Liver (tissue), 9 donors: Measurements from ENCODE around the gene RPS6KC1. TPM values are rescaled to one million over a fixed set of nuclear protein-coding genes. Genes with fewer than 3 reads are reported as not detected.

Experiments used
- DNase-seq: peaks from one replicate; pipeline ENCODE4 v3.0.0-alpha.2; 2017; ENCODE audit warnings: low spot score
- H3K27ac ChIP-seq, 2 donors: one replicate each; pipeline ENCODE4 v1.7.0; 2013; ENCODE audit warnings: inconsistent platforms in 2 of 2, low read length in 2 of 2, control low read depth in 1 of 2, low read depth in 1 of 2, mild to moderate bottlenecking in 1 of 2
- H3K27me3 ChIP-seq, 4 donors: one replicate each; pipeline versions ENCODE4 v1.6.1 to v1.7.0; 2013; ENCODE audit warnings: low read length in 3 of 4, inconsistent platforms in 1 of 4, mild to moderate bottlenecking in 1 of 4, moderate library complexity in 1 of 4; ENCODE audit not compliant: control insufficient read depth in 4 of 4, insufficient read depth in 4 of 4
- H3K36me3 ChIP-seq, 4 donors: one replicate each; pipeline versions ENCODE4 v1.6.1 to v1.7.0; 2013; ENCODE audit warnings: low read length in 3 of 4, mild to moderate bottlenecking in 3 of 4, low read depth in 1 of 4, moderate library complexity in 1 of 4; ENCODE audit not compliant: control insufficient read depth in 4 of 4, insufficient read depth in 3 of 4
- H3K4me1 ChIP-seq, 4 donors: one replicate each; pipeline versions ENCODE4 v1.6.1 to v1.7.0; 2013; ENCODE audit warnings: low read length in 3 of 4, mild to moderate bottlenecking in 3 of 4, moderate library complexity in 1 of 4; ENCODE audit not compliant: control insufficient read depth in 4 of 4, insufficient read depth in 4 of 4
- H3K4me3 ChIP-seq, 3 donors: one replicate each; pipeline versions ENCODE4 v1.6.1 to v1.7.0; 2013; ENCODE audit warnings: low read length in 3 of 3, control low read depth in 1 of 3, low read depth in 1 of 3, mild to moderate bottlenecking in 1 of 3
- H3K9ac ChIP-seq, 2 donors: one replicate each; pipeline ENCODE4 v1.7.0; 2013; ENCODE audit warnings: low read length in 2 of 2, mild to moderate bottlenecking in 2 of 2, moderate library complexity in 2 of 2, control low read depth in 1 of 2, low read depth in 1 of 2
- H3K9me3 ChIP-seq, 4 donors: one replicate each; pipeline versions ENCODE4 v1.6.1 to v1.7.0; 2013; ENCODE audit warnings: low read length in 3 of 4; ENCODE audit not compliant: control insufficient read depth in 4 of 4
- CTCF ChIP-seq: fragments of 150-350 bp; IDR thresholded peaks from 2 replicates; pipeline ENCODE4 v1.5.1; 2017; ENCODE audit warnings: improper control_type of control experiment, low read depth, low read length; ENCODE audit not compliant: missing input control
- EGR1 ChIP-seq, 2 donors: IDR thresholded peaks; 2 replicates each; pipeline ENCODE4 v1.6.1; 2016 to 2018; ENCODE audit warnings: antibody characterized with exemption in 2 of 2, low read depth in 2 of 2
- FOXA1 ChIP-seq: IDR thresholded peaks from 2 replicates; pipeline ENCODE4 v1.6.1; 2016; ENCODE audit warnings: antibody characterized with exemption
- FOXA2 ChIP-seq: IDR thresholded peaks from 2 replicates; pipeline ENCODE4 v1.6.1; 2016; ENCODE audit warnings: antibody characterized with exemption
- HNF4A ChIP-seq, 2 donors: conservative IDR thresholded peaks; 2 replicates each; pipeline ENCODE4 v1.6.1; 2016; ENCODE audit warnings: antibody characterized with exemption in 2 of 2, mild to moderate bottlenecking in 2 of 2
- HNF4G ChIP-seq: IDR thresholded peaks from 2 replicates; pipeline ENCODE4 v1.6.1; 2016; ENCODE audit warnings: antibody characterized with exemption
- JUND ChIP-seq, 2 donors: IDR thresholded peaks; 2 replicates each; pipeline ENCODE4 v1.6.1; 2016; ENCODE audit warnings: antibody characterized with exemption in 2 of 2
- MAX ChIP-seq: IDR thresholded peaks from 2 replicates; pipeline ENCODE4 v1.6.1; 2016; ENCODE audit warnings: antibody characterized with exemption
- NR2F2 ChIP-seq: IDR thresholded peaks from 2 replicates; pipeline ENCODE4 v1.6.1; 2016; ENCODE audit warnings: antibody characterized with exemption
- RXRA ChIP-seq, 2 donors: IDR thresholded peaks; 2 replicates each; pipeline ENCODE4 v1.6.1; 2017 to 2018; ENCODE audit warnings: antibody characterized with exemption in 2 of 2, mild to moderate bottlenecking in 1 of 2
- SP1 ChIP-seq: IDR thresholded peaks from 2 replicates; pipeline ENCODE4 v1.6.1; 2018; ENCODE audit warnings: antibody characterized with exemption, mild to moderate bottlenecking
- TAF1 ChIP-seq: conservative IDR thresholded peaks from 2 replicates; pipeline ENCODE4 v1.6.1; 2016; ENCODE audit warnings: antibody characterized with exemption, mild to moderate bottlenecking
- YY1 ChIP-seq: IDR thresholded peaks from 2 replicates; pipeline ENCODE4 v1.6.1; 2016; ENCODE audit warnings: antibody characterized with exemption, mild to moderate bottlenecking
- ZBTB33 ChIP-seq: IDR thresholded peaks from 2 replicates; pipeline ENCODE4 v1.6.1; 2016; ENCODE audit warnings: antibody characterized with exemption
- WGBS: extraction: QIAGEN DNeasy Blood & Tissue Kit; methylation state at CpG from one replicate; pipeline ENCODE4 v1.1.7; 2013; 5-methylcytosine and 5-hydroxymethylcytosine counted together
- polyA plus RNA-seq, 2 donors: library from polyadenylated mRNA; stranded (reverse) in 1 of 2; unstranded in 1 of 2; fragments of 200-250 nt in 1 of 2; fragments of >200 nt in 1 of 2; fragmentation: Nextera tagmentation in 1 of 2; extraction: Ambion mirVana in 1 of 2; gene quantifications; one replicate each; pipeline versions ENCODE4 v1.2.1 to v1.2.3, GENCODE V29; 2013 to 2015
- total RNA-seq, 2 donors: library from RNA; depleted of rRNA; stranded (reverse); fragments of >200 nt; gene quantifications; one replicate each; pipeline ENCODE4 v1.2.3, GENCODE V29; 2014
- TF ChIP-seq, protein P1 (sequence below): IDR thresholded peaks from 2 replicates; pipeline ENCODE4 v1.6.1; 2016; ENCODE audit warnings: antibody characterized with exemption
- donor health status: healthy.
- donor health status: healthy.
- donor health status: healthy.
- donor health status: healthy.
- donor health status: healthy.

Gene RPS6KC1
- total and polyA plus RNA-seq, 4 donors = 3.5 to 15.6 (median 9.8) TPM

DNA sequence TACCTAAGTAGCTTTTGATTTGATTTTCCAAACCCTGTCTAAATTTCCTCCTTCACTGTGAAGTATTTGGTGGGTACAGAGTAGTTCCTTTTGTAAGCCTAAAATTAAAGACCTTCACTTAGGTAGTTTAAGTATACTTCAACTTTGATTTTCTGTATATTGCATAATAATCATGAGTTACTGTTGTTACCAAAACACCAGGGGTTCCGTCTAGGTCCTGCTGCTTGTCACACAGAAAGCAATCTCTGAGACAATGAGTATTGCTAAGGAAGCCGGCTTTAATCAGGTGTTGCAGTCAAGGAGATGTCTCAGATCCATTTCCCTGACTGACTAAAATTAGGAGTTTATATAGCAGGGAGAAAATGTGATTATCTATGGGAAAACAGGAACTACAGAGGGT, 15.3 kb downstream of the RPS6KC1 start:
- DNase-seq = no peak
- peaks cover 2 to 6% (median 3%) of the 10 kb centered on the region in 4 donors for H3K4me1 ChIP-seq
- H3K9me3 ChIP-seq = no peaks in the 10 kb centered on the region
- 76% methylated on average over 2 of the region's 2 CpGs for WGBS
- H3K27ac ChIP-seq = no peak overlapping the region
- no peaks in the 10 kb centered on the region for H3K27me3 ChIP-seq
- H3K4me3 ChIP-seq = no peak overlapping the region
- H3K36me3 ChIP-seq = no peaks in the 10 kb centered on the region
- H3K9ac ChIP-seq = no peak overlapping the region
- no peak for TF ChIP-seq TAF1
- no peak for TF ChIP-seq ZBTB33
- TF ChIP-seq RXRA (IDR thresholded peaks at IDR 0.05) = no peak
- TF ChIP-seq NR2F2 = no peak
- TF ChIP-seq CTCF = no peak
- TF ChIP-seq, protein P1, sequence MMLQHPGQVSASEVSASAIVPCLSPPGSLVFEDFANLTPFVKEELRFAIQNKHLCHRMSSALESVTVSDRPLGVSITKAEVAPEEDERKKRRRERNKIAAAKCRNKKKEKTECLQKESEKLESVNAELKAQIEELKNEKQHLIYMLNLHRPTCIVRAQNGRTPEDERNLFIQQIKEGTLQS = no peak
- no peak for TF ChIP-seq MAX
- TF ChIP-seq EGR1 (IDR thresholded peaks at IDR 0.05; ENCODE audit: low read depth in 2 of 2) = no peak
- TF ChIP-seq FOXA2 = no peak
- no peak for TF ChIP-seq HNF4A (conservative IDR thresholded peaks at IDR 0.05)
- no peak for TF ChIP-seq YY1
- TF ChIP-seq JUND (IDR thresholded peaks at IDR 0.05) = no peak

DNA sequence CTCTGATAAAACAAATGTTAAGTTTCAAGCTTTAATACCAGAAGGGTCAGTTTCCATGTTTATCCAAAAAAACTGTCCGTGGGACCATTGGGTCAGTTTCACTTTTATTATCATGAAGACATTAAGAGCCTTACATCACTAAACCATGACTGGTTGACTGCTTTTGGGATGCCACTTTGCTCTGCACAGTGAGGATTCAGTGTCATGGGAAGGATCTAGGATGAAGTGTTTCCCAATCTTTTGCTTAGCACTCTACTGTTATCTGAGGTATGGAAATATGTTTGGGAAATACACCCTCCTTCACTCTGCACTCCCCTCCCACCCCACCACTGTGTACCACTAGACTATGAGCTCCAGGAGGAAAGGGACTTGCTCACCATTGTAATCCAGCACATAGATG, 16.3 kb downstream of the RPS6KC1 start:
- H3K4me3 ChIP-seq = no peak overlapping the region
- DNase-seq = no peak
- no peak for TF ChIP-seq FOXA1
- no peak for TF ChIP-seq MAX
- no peak for TF ChIP-seq TAF1
- TF ChIP-seq RXRA (IDR thresholded peaks at IDR 0.05) = no peak
- TF ChIP-seq JUND (IDR thresholded peaks at IDR 0.05) = no peak
- TF ChIP-seq HNF4G = no peak
- TF ChIP-seq, protein P1 = no peak
- no peak for TF ChIP-seq FOXA2
- no peak overlapping the region for H3K27ac ChIP-seq
- H3K4me1 ChIP-seq = peaks cover 2 to 6% (median 4%) of the 10 kb centered on the region in 4 donors
- H3K36me3 ChIP-seq = no peaks in the 10 kb centered on the region
- no peaks in the 10 kb centered on the region for H3K9me3 ChIP-seq
- WGBS = 80% methylated on average over 1 of the region's 1 CpG
- H3K9ac ChIP-seq = no peak overlapping the region
- no peaks in the 10 kb centered on the region for H3K27me3 ChIP-seq

- H3K27ac ChIP-seq = peak overlapping the region in 1 of 2 donors; percentile 33
- no peaks in the 10 kb centered on the region for H3K36me3 ChIP-seq
- H3K4me1 ChIP-seq = peaks cover 2 to 6% (median 4%) of the 10 kb centered on the region in 4 donors
- 13% methylated on average over 2 of the region's 2 CpGs for WGBS
- H3K9me3 ChIP-seq = no peaks in the 10 kb centered on the region
- H3K4me3 ChIP-seq = no peak overlapping the region
- H3K9ac ChIP-seq = peak overlapping the region in 1 of 2 donors; percentile 38
- no peaks in the 10 kb centered on the region for H3K27me3 ChIP-seq
- DNase-seq = no peak
- TF ChIP-seq FOXA1 (no peak), TAF1 (no peak), SP1 (peak; percentile 30), HNF4A (conservative IDR thresholded peaks at IDR 0.05) (peak in 1 of 2 donors; percentile 17), MAX (peak; percentile 20), CTCF (peak; percentile 5), FOXA2 (no peak), RXRA (IDR thresholded peaks at IDR 0.05) (peak in 1 of 2 donors; percentile 20), ZBTB33 (peak; percentile 11), HNF4G (no peak), JUND (IDR thresholded peaks at IDR 0.05) (no peak)
Measured at GRCh38 chr1:213070406-213070805, 19.4 kb downstream of the RPS6KC1 start.
